BLaER1 treated with 17β-estradiol and CSF1 and Interleukin-3, amounts not matched to agents 10 nM and 100 nM (cell line): ENCODE results near the gene SF3A2.
A peak's percentile ranks its signal among the peaks of the same experiment; 100 is the strongest.

Source experiments
- H3K27ac ChIP-seq, 11 experiments: shearing (Covaris generic); formaldehyde crosslinking; 2 replicates each; pipeline ENCODE4 v1.8.1; 2022
- H3K27me3 ChIP-seq, 11 experiments: shearing (Covaris generic); formaldehyde crosslinking; 2 replicates each; pipeline ENCODE4 v1.8.1; 2022
- H3K36me3 ChIP-seq, 11 experiments: shearing (Covaris generic); formaldehyde crosslinking; 2 replicates each; pipeline ENCODE4 v1.8.1; 2022
- H3K4me1 ChIP-seq, 10 experiments: shearing (Covaris generic); formaldehyde crosslinking; 2 replicates each; pipeline ENCODE4 v1.8.1; 2022
- H3K4me2 ChIP-seq, 11 experiments: shearing (Covaris generic); formaldehyde crosslinking; 2 replicates each; pipeline ENCODE4 v1.8.1; 2022
- H3K4me3 ChIP-seq, 10 experiments: shearing (Covaris generic); formaldehyde crosslinking; 2 replicates each; pipeline ENCODE4 v1.8.1; 2022
- H3K9ac ChIP-seq, 11 experiments: shearing (Covaris generic); formaldehyde crosslinking; 2 replicates each; pipeline ENCODE4 v1.8.1; 2022
- H3K9me3 ChIP-seq, 11 experiments: shearing (Covaris generic); formaldehyde crosslinking; replicated peaks in 1 of 11; 2 replicates each; pipeline ENCODE4 v1.8.1; 2022
- H4K20me1 ChIP-seq, 11 experiments: shearing (Covaris generic); formaldehyde crosslinking; 2 replicates each; pipeline ENCODE4 v1.8.1; 2022
- Cebpa-rat ChIP-seq, 11 experiments: shearing (Covaris generic); IDR thresholded peaks; 2 replicates each; pipeline ENCODE4 v1.8.1; 2022

SF3A2 gene

GRCh38 chr19:2270423-2271233 is 34.0 kb downstream of the SF3A2 start:
- H3K4me1 ChIP-seq: peaks cover 63 to 73% (median 72%) of the 10 kb centered on the region in 10 experiments
- peak overlapping the region; percentile 93 to 100 (median 100) for H3K4me3 ChIP-seq
- peak overlapping the region; percentile 91 to 100 (median 99) for H3K27ac ChIP-seq
- H3K27me3 ChIP-seq: no peaks in the 10 kb centered on the region
- peak in 5 of 11 experiments; percentile 23 to 77 (median 58); a peak in 8 of 22 replicates for TF ChIP-seq Cebpa-rat (IDR thresholded peaks at IDR 0.05)
- H3K36me3 ChIP-seq: peaks cover 36 to 45% (median 41%) of the 10 kb centered on the region in 11 experiments
- H3K4me2 ChIP-seq: peak overlapping the region; percentile 93 to 100 (median 100)
- no peaks in the 10 kb centered on the region; a peak in 1 of 22 replicates for H3K9me3 ChIP-seq
- peaks cover 54 to 63% (median 62%) of the 10 kb centered on the region in 11 experiments for H4K20me1 ChIP-seq
- H3K9ac ChIP-seq: peak overlapping the region; percentile 96 to 100 (median 99)

- peak overlapping the region; percentile 93 to 100 (median 100) for H3K4me2 ChIP-seq
- H3K27me3 ChIP-seq: no peaks in the 10 kb centered on the region
- peak overlapping the region; percentile 96 to 100 (median 99) for H3K9ac ChIP-seq
- H3K4me1 ChIP-seq: peaks cover 63 to 73% (median 72%) of the 10 kb centered on the region in 10 experiments
- H3K36me3 ChIP-seq: peaks cover 44 to 53% (median 50%) of the 10 kb centered on the region in 11 experiments
- no peaks in the 10 kb centered on the region; a peak in 1 of 22 replicates for H3K9me3 ChIP-seq
- H4K20me1 ChIP-seq: peaks cover 63 to 71% (median 70%) of the 10 kb centered on the region in 11 experiments
- H3K27ac ChIP-seq: peak overlapping the region; percentile 50 to 100 (median 99); a peak in 21 of 22 replicates
- peak overlapping the region; percentile 93 to 100 (median 100) for H3K4me3 ChIP-seq
- TF ChIP-seq Cebpa-rat (IDR thresholded peaks at IDR 0.05): no peak
Measured at GRCh38 chr19:2271234-2272103, 34.8 kb downstream of the SF3A2 start.

GRCh38 chr19:2273356-2274184 is 36.9 kb downstream of the SF3A2 start:
- H3K9me3 ChIP-seq: no peaks in the 10 kb centered on the region; a peak in 1 of 22 replicates
- peaks cover 45 to 73% (median 70%) of the 10 kb centered on the region in 10 experiments for H3K4me1 ChIP-seq
- no peaks in the 10 kb centered on the region for H3K27me3 ChIP-seq
- no peak for TF ChIP-seq Cebpa-rat (IDR thresholded peaks at IDR 0.05)
- peaks cover 70 to 92% (median 85%) of the 10 kb centered on the region in 11 experiments for H4K20me1 ChIP-seq
- peak overlapping the region in 10 of 11 experiments; percentile 11 to 100 (median 98); a peak in 19 of 22 replicates for H3K27ac ChIP-seq
- peaks cover 45 to 62% (median 56%) of the 10 kb centered on the region in 11 experiments for H3K36me3 ChIP-seq
- peak overlapping the region; percentile 96 to 100 (median 99); a peak in 21 of 22 replicates for H3K9ac ChIP-seq
- peak overlapping the region; percentile 93 to 100 (median 100) for H3K4me3 ChIP-seq
- peak overlapping the region; percentile 93 to 100 (median 100) for H3K4me2 ChIP-seq

DNA sequence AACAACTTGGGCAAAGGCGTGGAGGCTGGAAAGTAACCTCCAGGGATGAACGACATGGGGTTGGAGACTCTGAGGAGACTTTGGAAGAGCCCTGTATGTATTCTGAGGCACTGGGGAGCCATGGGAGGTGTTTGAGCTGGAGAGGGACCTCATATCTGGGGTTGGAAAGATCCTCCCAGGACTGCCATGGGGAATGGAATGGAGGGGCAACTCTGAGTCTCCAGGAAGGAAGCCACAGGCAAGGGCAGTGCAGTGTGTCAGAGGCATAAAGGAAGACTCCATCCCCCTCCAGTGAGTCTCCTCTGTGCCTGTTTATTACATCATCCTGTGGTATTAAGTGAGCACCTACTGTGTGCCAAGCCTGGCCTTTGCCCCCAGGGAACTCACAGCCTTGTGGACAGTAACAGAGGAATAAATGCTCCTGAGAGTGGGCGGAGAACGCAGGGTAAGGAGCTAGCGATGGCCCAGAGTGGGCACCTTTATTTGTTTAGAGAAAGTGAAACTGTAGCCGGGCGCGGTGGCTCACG is 37.6 kb downstream of the SF3A2 start:
- H3K4me3 ChIP-seq: peak overlapping the region in 8 of 10 experiments; percentile 16 to 100 (median 100); a peak in 13 of 20 replicates
- peak overlapping the region; percentile 93 to 100 (median 100) for H3K4me2 ChIP-seq
- H3K27me3 ChIP-seq: no peaks in the 10 kb centered on the region
- H3K9me3 ChIP-seq: no peaks in the 10 kb centered on the region; a peak in 1 of 22 replicates
- peaks cover 45 to 62% (median 56%) of the 10 kb centered on the region in 11 experiments for H3K36me3 ChIP-seq
- H4K20me1 ChIP-seq: peaks cover 72 to 99% (median 89%) of the 10 kb centered on the region in 11 experiments
- peak overlapping the region in 10 of 11 experiments; percentile 11 to 100 (median 93); a peak in 18 of 22 replicates for H3K27ac ChIP-seq
- H3K4me1 ChIP-seq: peaks cover 43 to 76% (median 73%) of the 10 kb centered on the region in 10 experiments
- peak overlapping the region; percentile 27 to 100 (median 96); a peak in 18 of 22 replicates for H3K9ac ChIP-seq
- no peak for TF ChIP-seq Cebpa-rat (IDR thresholded peaks at IDR 0.05)

- Histone ChIP-seq H3K4me2 (peak overlapping the region; percentile 27 to 100 (median 72)), H3K9ac (peak overlapping the region in 4 of 11 experiments; percentile 22 to 46 (median 32); a peak in 3 of 22 replicates), H3K9me3 (no peaks in the 10 kb centered on the region; a peak in 1 of 22 replicates), H3K27me3 (no peaks in the 10 kb centered on the region), H3K36me3 (peaks cover 45 to 62% (median 56%) of the 10 kb centered on the region in 11 experiments), H4K20me1 (peaks cover 65 to 100% (median 83%) of the 10 kb centered on the region in 11 experiments), H3K27ac (peak overlapping the region in 5 of 11 experiments; percentile 18 to 100 (median 26); a peak in 6 of 22 replicates), H3K4me1 (peaks cover 45 to 84% (median 77%) of the 10 kb centered on the region in 10 experiments), H3K4me3 (no peak overlapping the region)
- TF ChIP-seq Cebpa-rat (IDR thresholded peaks at IDR 0.05): no peak
Measured at GRCh38 chr19:2274931-2275535, 38.4 kb downstream of the SF3A2 start.

- Histone ChIP-seq H3K27me3 (no peaks in the 10 kb centered on the region), H3K4me2 (peak overlapping the region; percentile 34 to 100 (median 72); a peak in 21 of 22 replicates), H4K20me1 (peaks cover 59 to 100% (median 81%) of the 10 kb centered on the region in 11 experiments), H3K27ac (peak overlapping the region in 5 of 11 experiments; percentile 4 to 47 (median 19); a peak in 6 of 22 replicates), H3K36me3 (peaks cover 45 to 57% (median 54%) of the 10 kb centered on the region in 11 experiments), H3K4me3 (no peak overlapping the region), H3K9ac (peak overlapping the region in 4 of 11 experiments; percentile 17 to 46 (median 30); a peak in 3 of 22 replicates), H3K9me3 (no peaks in the 10 kb centered on the region), H3K4me1 (peaks cover 52 to 92% (median 84%) of the 10 kb centered on the region in 10 experiments)
- TF ChIP-seq Cebpa-rat (IDR thresholded peaks at IDR 0.05): no peak
Measured at GRCh38 chr19:2275588-2276428, 39.2 kb downstream of the SF3A2 start.
